Testis (tissue), 2 donors: ENCODE measurements around the gene FREM1.

Experiments
- CTCF ChIP-seq, 3 experiments: fragments of 450-650 bp in 2 of 3; fragments of 200-600 bp in 1 of 3; sonication (generic) in 1 of 3; IDR thresholded peaks; one replicate each; pipeline ENCODE4 v1.5.1; 2016 to 2019; ENCODE audit warnings: antibody characterized with exemption in 3 of 3, mild to moderate bottlenecking in 2 of 3, moderate library complexity in 1 of 3
- POLR2A ChIP-seq: fragments of 450-650 bp; IDR thresholded peaks from one replicate; pipeline ENCODE4 v1.6.1; 2017; ENCODE audit warnings: antibody characterized with exemption, mild to moderate bottlenecking, moderate library complexity

GRCh38 chr9:14907360-14907685 lies 2.9 kb downstream of the FREM1 start:
- TF ChIP-seq CTCF (IDR thresholded peaks at IDR 0.05) (no peak), POLR2A (no peak)
